ENCODE measurements around the gene HADHA.

The HADHA gene

GRCh38 chr2:26187114-26187513, 57.3 kb downstream of the HADHA start:
- Histone ChIP-seq H3F3A (ENCODE audit: insufficient read depth) (0 out of 2 replicates have a peak, but pooled peaks cover 6% of the 10 kb centered on the region), H3K27me3 (ENCODE audit: low read length) (no peaks in the 10 kb centered on the region)

GRCh38 chr2:26185954-26186770, 58.3 kb downstream of the HADHA start:
- peak overlapping the region; percentile 64; the same call in 1 of the 2 replicates for H3K9ac ChIP-seq (ENCODE audit: low read length)
- H2AFZ ChIP-seq (ENCODE audit: low read depth, low read length, severe bottlenecking): no peak overlapping the region
- H3K4me2 ChIP-seq (ENCODE audit: low read depth, low read length, poor library complexity, severe bottlenecking): peak overlapping the region; percentile 52
- no peaks in the 10 kb centered on the region for H3K27me3 ChIP-seq (ENCODE audit: low read length)
- no peak overlapping the region for H3K27ac ChIP-seq (ENCODE audit: low read depth, low read length)
- TF ChIP-seq CTCF (IDR thresholded peaks at IDR 0.05; ENCODE audit: insufficient read depth, low read length, poor library complexity, severe bottlenecking): no peak
- no peak for TF ChIP-seq EZH2phosphoT487 (conservative IDR thresholded peaks at IDR 0.05; ENCODE audit: low read length)
- H3K4me3 ChIP-seq (ENCODE audit: insufficient read depth, low read length, poor library complexity, severe bottlenecking): peak overlapping the region; percentile 60
- H3K9me2 ChIP-seq (replicated peaks; ENCODE audit: insufficient read depth, low read length): no peaks in the 10 kb centered on the region
- H3K79me2 ChIP-seq (ENCODE audit: insufficient read depth, low read length): no peaks in the 10 kb centered on the region
- no peaks in the 10 kb centered on the region for H3K36me3 ChIP-seq (ENCODE audit: low read length)
- no peaks in the 10 kb centered on the region for H3K9me3 ChIP-seq (ENCODE audit: insufficient read depth, low read length)
- H4K20me1 ChIP-seq (ENCODE audit: low read depth, low read length): no peaks in the 10 kb centered on the region
- H3F3A ChIP-seq (ENCODE audit: insufficient read depth): 0 out of 2 replicates have a peak, but pooled peaks cover 6% of the 10 kb centered on the region

More at GRCh38 chr2:26187114-26187513, 57.3 kb downstream of the HADHA start:
- Histone ChIP-seq H3K79me2 (ENCODE audit: insufficient read depth, low read length) (no peaks in the 10 kb centered on the region), H3K36me3 (ENCODE audit: low read length) (no peaks in the 10 kb centered on the region), H3K4me2 (ENCODE audit: low read depth, low read length, poor library complexity, severe bottlenecking) (no peak overlapping the region), H3K27ac (ENCODE audit: low read depth, low read length) (no peak overlapping the region), H2AFZ (ENCODE audit: low read depth, low read length, severe bottlenecking) (no peak overlapping the region), H4K20me1 (ENCODE audit: low read depth, low read length) (no peaks in the 10 kb centered on the region), H3K9me2 (replicated peaks; ENCODE audit: insufficient read depth, low read length) (no peaks in the 10 kb centered on the region), H3K9me3 (ENCODE audit: insufficient read depth, low read length) (no peaks in the 10 kb centered on the region), H3K9ac (ENCODE audit: low read length) (no peak overlapping the region), H3K4me3 (ENCODE audit: insufficient read depth, low read length, poor library complexity, severe bottlenecking) (no peak overlapping the region)
- TF ChIP-seq CTCF (IDR thresholded peaks at IDR 0.05; ENCODE audit: insufficient read depth, low read length, poor library complexity, severe bottlenecking): no peak
- TF ChIP-seq EZH2phosphoT487 (conservative IDR thresholded peaks at IDR 0.05; ENCODE audit: low read length): no peak

- 0 out of 2 replicates have a peak, but pooled peaks cover 6% of the 10 kb centered on the region for H3F3A ChIP-seq (ENCODE audit: insufficient read depth)
- no peak for TF ChIP-seq CTCF (IDR thresholded peaks at IDR 0.05; ENCODE audit: insufficient read depth, low read length, poor library complexity, severe bottlenecking)
- no peak for TF ChIP-seq EZH2phosphoT487 (conservative IDR thresholded peaks at IDR 0.05; ENCODE audit: low read length)
- H3K27ac ChIP-seq (ENCODE audit: low read depth, low read length): no peak overlapping the region
- H2AFZ ChIP-seq (ENCODE audit: low read depth, low read length, severe bottlenecking): no peak overlapping the region
- no peaks in the 10 kb centered on the region for H3K36me3 ChIP-seq (ENCODE audit: low read length)
- H3K4me2 ChIP-seq (ENCODE audit: low read depth, low read length, poor library complexity, severe bottlenecking): peak overlapping the region; percentile 52
- H3K27me3 ChIP-seq (ENCODE audit: low read length): no peaks in the 10 kb centered on the region
- H3K79me2 ChIP-seq (ENCODE audit: insufficient read depth, low read length): no peaks in the 10 kb centered on the region
- no peaks in the 10 kb centered on the region for H3K9me2 ChIP-seq (replicated peaks; ENCODE audit: insufficient read depth, low read length)
- H3K9ac ChIP-seq (ENCODE audit: low read length): peak overlapping the region; percentile 64
- no peaks in the 10 kb centered on the region for H3K9me3 ChIP-seq (ENCODE audit: insufficient read depth, low read length)
- peak overlapping the region; percentile 60 for H3K4me3 ChIP-seq (ENCODE audit: insufficient read depth, low read length, poor library complexity, severe bottlenecking)
- no peaks in the 10 kb centered on the region for H4K20me1 ChIP-seq (ENCODE audit: low read depth, low read length)
Observed at GRCh38 chr2:26185304-26185928, 59.0 kb downstream of the HADHA start.
